ENCODE measurements around the gene FYB1.
"Not testable (repeated sequence)": the region's sequence is repeated elsewhere in the genome, so short reads cannot be mapped to it uniquely, and the experiment has no call there.

Gene FYB1

GRCh38 chr5:39228596-39228995, 9.2 kb upstream of the FYB1 start:
- no peak for DNase-seq (ENCODE audit: low read depth, low spot score)
- Histone ChIP-seq H3K4me1 (ENCODE audit: control insufficient read depth, insufficient read depth, low read length) (no peaks in the 10 kb centered on the region), H3K4me3 (ENCODE audit: low read length) (no peak overlapping the region), H3K27me3 (ENCODE audit: control insufficient read depth, insufficient read depth, low read length) (no peaks in the 10 kb centered on the region), H3K9me3 (ENCODE audit: control insufficient read depth, insufficient read depth, low read length) (no peaks in the 10 kb centered on the region), H3K27ac (ENCODE audit: low read length) (no peak overlapping the region), H3K36me3 (ENCODE audit: control insufficient read depth, insufficient read depth, low read length) (no peaks in the 10 kb centered on the region)
- whole genome bisulfite sequencing (ENCODE audit: insufficient coverage, insufficient read length): no CpG with 5 or more reads among the region's 3 CpGs

GRCh38 chr5:39226558-39226957, 7.2 kb upstream of the FYB1 start:
- Histone ChIP-seq H3K4me3 (ENCODE audit: low read length) (no peak overlapping the region), H3K9me3 (ENCODE audit: control insufficient read depth, insufficient read depth, low read length) (no peaks in the 10 kb centered on the region), H3K27me3 (ENCODE audit: control insufficient read depth, insufficient read depth, low read length) (no peaks in the 10 kb centered on the region), H3K27ac (ENCODE audit: low read length) (no peak overlapping the region), H3K4me1 (ENCODE audit: control insufficient read depth, insufficient read depth, low read length) (no peaks in the 10 kb centered on the region), H3K36me3 (ENCODE audit: control insufficient read depth, insufficient read depth, low read length) (no peaks in the 10 kb centered on the region)
- no CpG with 5 or more reads among the region's 1 CpG for WGBS (ENCODE audit: insufficient coverage, insufficient read length)
- no peak for DNase-seq (ENCODE audit: low read depth, low spot score)

- DNase-seq (ENCODE audit: low read depth, low spot score): no peak
- H3K9me3 ChIP-seq (ENCODE audit: control insufficient read depth, insufficient read depth, low read length): no peaks in the 10 kb centered on the region
- H3K4me3 ChIP-seq (ENCODE audit: low read length): no peak overlapping the region
- H3K27me3 ChIP-seq (ENCODE audit: control insufficient read depth, insufficient read depth, low read length): no peaks in the 10 kb centered on the region
- no peaks in the 10 kb centered on the region for H3K4me1 ChIP-seq (ENCODE audit: control insufficient read depth, insufficient read depth, low read length)
- no peak overlapping the region for H3K27ac ChIP-seq (ENCODE audit: low read length)
- no CpG with 5 or more reads among the region's 3 CpGs for WGBS (ENCODE audit: insufficient coverage, insufficient read length)
- no peaks in the 10 kb centered on the region for H3K36me3 ChIP-seq (ENCODE audit: control insufficient read depth, insufficient read depth, low read length)
Measured at GRCh38 chr5:39226100-39226451, 6.7 kb upstream of the FYB1 start.

GRCh38 chr5:39225405-39226099, 6.2 kb upstream of the FYB1 start:
- Histone ChIP-seq H3K9me3 (ENCODE audit: control insufficient read depth, insufficient read depth, low read length) (no peaks in the 10 kb centered on the region), H3K4me1 (ENCODE audit: control insufficient read depth, insufficient read depth, low read length) (no peaks in the 10 kb centered on the region), H3K27me3 (ENCODE audit: control insufficient read depth, insufficient read depth, low read length) (no peaks in the 10 kb centered on the region), H3K36me3 (ENCODE audit: control insufficient read depth, insufficient read depth, low read length) (no peaks in the 10 kb centered on the region), H3K4me3 (ENCODE audit: low read length) (no peak overlapping the region), H3K27ac (ENCODE audit: low read length) (no peak overlapping the region)
- no CpG with 5 or more reads among the region's 2 CpGs for WGBS (ENCODE audit: insufficient coverage, insufficient read length)
- DNase-seq (ENCODE audit: low read depth, low spot score): no peak

- WGBS (ENCODE audit: insufficient coverage, insufficient read length): no CpG with 5 or more reads among the region's 5 CpGs
- H3K4me3 ChIP-seq (ENCODE audit: low read length): no peak overlapping the region
- no peak overlapping the region for H3K27ac ChIP-seq (ENCODE audit: low read length)
- H3K4me1 ChIP-seq (ENCODE audit: control insufficient read depth, insufficient read depth, low read length): no peaks in the 10 kb centered on the region
- no peak for DNase-seq (ENCODE audit: low read depth, low spot score)
- no peaks in the 10 kb centered on the region for H3K36me3 ChIP-seq (ENCODE audit: control insufficient read depth, insufficient read depth, low read length)
- H3K9me3 ChIP-seq (ENCODE audit: control insufficient read depth, insufficient read depth, low read length): no peaks in the 10 kb centered on the region
- no peaks in the 10 kb centered on the region for H3K27me3 ChIP-seq (ENCODE audit: control insufficient read depth, insufficient read depth, low read length)
Measured at GRCh38 chr5:39224196-39224761, 4.9 kb upstream of the FYB1 start.

- H3K27me3 ChIP-seq (ENCODE audit: control insufficient read depth, insufficient read depth, low read length): no peaks in the 10 kb centered on the region
- WGBS (ENCODE audit: insufficient coverage, insufficient read length): no CpG with 5 or more reads among the region's 3 CpGs
- H3K4me3 ChIP-seq (ENCODE audit: low read length): no peak overlapping the region
- DNase-seq (ENCODE audit: low read depth, low spot score): no peak
- H3K4me1 ChIP-seq (ENCODE audit: control insufficient read depth, insufficient read depth, low read length): no peaks in the 10 kb centered on the region
- H3K36me3 ChIP-seq (ENCODE audit: control insufficient read depth, insufficient read depth, low read length): no peaks in the 10 kb centered on the region
- H3K9me3 ChIP-seq (ENCODE audit: control insufficient read depth, insufficient read depth, low read length): no peaks in the 10 kb centered on the region
- no peak overlapping the region for H3K27ac ChIP-seq (ENCODE audit: low read length)
Measured at GRCh38 chr5:39223565-39224156, 4.3 kb upstream of the FYB1 start.

- not testable (repeated sequence) for H3K9me3 ChIP-seq (ENCODE audit: control insufficient read depth, insufficient read depth, low read length); H3K4me1 ChIP-seq (ENCODE audit: control insufficient read depth, insufficient read depth, low read length); H3K27me3 ChIP-seq (ENCODE audit: control insufficient read depth, insufficient read depth, low read length); H3K27ac ChIP-seq (ENCODE audit: low read length); H3K4me3 ChIP-seq (ENCODE audit: low read length); H3K36me3 ChIP-seq (ENCODE audit: control insufficient read depth, insufficient read depth, low read length); DNase-seq (ENCODE audit: low read depth, low spot score)
- no CpG with 5 or more reads among the region's 5 CpGs for WGBS (ENCODE audit: insufficient coverage, insufficient read length)
Measured at GRCh38 chr5:39221671-39222070, 2.3 kb upstream of the FYB1 start.

GRCh38 chr5:39220280-39221030, 1.1 kb upstream of the FYB1 start:
- H3K4me1 ChIP-seq (ENCODE audit: control insufficient read depth, insufficient read depth, low read length): 0 out of 2 replicates have a peak, but pooled peaks cover 2% of the 10 kb centered on the region
- H3K27me3 ChIP-seq (ENCODE audit: control insufficient read depth, insufficient read depth, low read length): no peaks in the 10 kb centered on the region
- H3K36me3 ChIP-seq (ENCODE audit: control insufficient read depth, insufficient read depth, low read length): no peaks in the 10 kb centered on the region
- WGBS (ENCODE audit: insufficient coverage, insufficient read length): no CpG with 5 or more reads among the region's 4 CpGs
- H3K27ac ChIP-seq (ENCODE audit: low read length): no peak overlapping the region
- no peaks in the 10 kb centered on the region for H3K9me3 ChIP-seq (ENCODE audit: control insufficient read depth, insufficient read depth, low read length)
- H3K4me3 ChIP-seq (ENCODE audit: low read length): no peak overlapping the region
- no peak for DNase-seq (ENCODE audit: low read depth, low spot score)

- no CpG with 5 or more reads among the region's 8 CpGs for WGBS (ENCODE audit: insufficient coverage, insufficient read length)
- Histone ChIP-seq H3K36me3 (ENCODE audit: control insufficient read depth, insufficient read depth, low read length) (no peaks in the 10 kb centered on the region), H3K27ac (ENCODE audit: low read length) (no peak overlapping the region), H3K9me3 (ENCODE audit: control insufficient read depth, insufficient read depth, low read length) (no peaks in the 10 kb centered on the region), H3K27me3 (ENCODE audit: control insufficient read depth, insufficient read depth, low read length) (no peaks in the 10 kb centered on the region), H3K4me1 (ENCODE audit: control insufficient read depth, insufficient read depth, low read length) (0 out of 2 replicates have a peak, but pooled peaks cover 2% of the 10 kb centered on the region), H3K4me3 (ENCODE audit: low read length) (no peak overlapping the region)
- DNase-seq (ENCODE audit: low read depth, low spot score): no peak
Measured at GRCh38 chr5:39218482-39219402, 621 bp downstream of the FYB1 start.

Measured in iPS DF 6.9 (cell line).